NCI-H82 treated with DMSO at 0.1 percent for 48 hours (cell line): ENCODE data around the gene HTR2C.
"Not testable (repeated sequence)": the region's sequence is repeated elsewhere in the genome, so short reads cannot be mapped to it uniquely, and the experiment has no call there.

Experiments
- DNase-seq: peaks from one replicate; lab custom pipeline; 2025; ENCODE audit not compliant: unreplicated experiment; lab: John Stamatoyannopoulos, UW

The HTR2C gene

GRCh38 chrX:114710571-114710970, 126.7 kb downstream of the HTR2C start:
- DNase-seq: no peak

GRCh38 chrX:114712466-114712865, 128.6 kb downstream of the HTR2C start:
- no peak for DNase-seq

GRCh38 chrX:114715096-114715495, 131.2 kb downstream of the HTR2C start:
- DNase-seq: no peak

DNA sequence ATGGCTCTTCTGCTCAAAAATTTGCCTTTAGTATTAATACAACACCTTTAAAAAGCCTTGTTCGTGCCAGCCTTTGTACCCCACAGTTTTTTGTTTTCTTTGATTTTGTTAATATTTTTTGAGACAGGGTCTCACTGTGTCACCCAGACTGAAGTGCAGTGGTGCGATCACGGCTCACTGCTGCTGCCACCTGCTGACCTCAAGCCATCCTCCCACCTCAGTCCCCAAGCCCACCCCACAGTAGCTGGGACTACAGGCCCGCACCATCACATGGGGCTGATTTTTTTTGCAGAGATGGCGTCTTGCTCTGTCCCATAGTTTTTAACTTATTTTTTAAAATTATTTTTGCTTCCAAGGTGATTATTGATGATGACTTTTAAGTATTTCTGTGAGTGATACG, 134.0 kb downstream of the HTR2C start:
- no peak for DNase-seq

DNA sequence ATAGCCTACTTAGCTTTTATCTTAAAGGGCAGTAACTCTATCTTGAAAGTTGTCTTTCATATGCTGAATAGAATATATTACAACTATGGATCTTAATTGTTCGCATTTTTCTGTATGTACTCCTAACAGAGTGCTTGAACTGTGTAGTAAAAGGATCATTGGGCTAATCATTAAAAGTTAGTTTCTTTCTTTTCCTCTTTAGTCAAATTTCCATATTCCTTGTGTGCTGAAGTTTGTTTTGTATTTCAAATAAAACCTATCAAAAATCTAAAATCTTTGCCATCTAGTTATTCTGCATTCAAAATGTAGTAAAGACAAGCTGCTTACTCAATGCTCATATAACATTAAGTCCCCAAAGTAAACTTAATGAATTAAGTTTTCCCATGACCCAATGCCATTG, 182.7 kb downstream of the HTR2C start:
- no peak for DNase-seq

- no peak for DNase-seq
Measured at GRCh38 chrX:114774691-114775090, 190.8 kb downstream of the HTR2C start.

DNA sequence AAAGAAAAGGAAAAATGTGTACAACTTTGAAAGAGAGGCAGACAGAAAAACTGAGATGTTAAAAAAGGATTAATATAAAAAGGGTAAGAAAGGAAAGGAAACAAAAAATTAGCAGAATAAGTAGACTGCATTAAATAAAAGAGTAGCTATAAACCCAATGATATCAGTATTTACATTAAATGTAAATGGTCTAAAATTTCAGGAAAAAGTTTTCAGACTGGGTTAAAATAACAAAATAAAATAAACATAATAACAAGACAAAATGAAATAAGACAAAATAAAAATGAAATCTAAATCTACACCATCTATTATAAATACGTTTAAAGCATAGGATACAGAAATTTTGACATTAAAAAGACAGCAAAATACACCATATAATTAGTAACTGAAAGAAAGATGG, 199.0 kb downstream of the HTR2C start:
- DNase-seq: no peak

GRCh38 chrX:114787061-114787460, 203.2 kb downstream of the HTR2C start:
- DNase-seq: no peak

DNA sequence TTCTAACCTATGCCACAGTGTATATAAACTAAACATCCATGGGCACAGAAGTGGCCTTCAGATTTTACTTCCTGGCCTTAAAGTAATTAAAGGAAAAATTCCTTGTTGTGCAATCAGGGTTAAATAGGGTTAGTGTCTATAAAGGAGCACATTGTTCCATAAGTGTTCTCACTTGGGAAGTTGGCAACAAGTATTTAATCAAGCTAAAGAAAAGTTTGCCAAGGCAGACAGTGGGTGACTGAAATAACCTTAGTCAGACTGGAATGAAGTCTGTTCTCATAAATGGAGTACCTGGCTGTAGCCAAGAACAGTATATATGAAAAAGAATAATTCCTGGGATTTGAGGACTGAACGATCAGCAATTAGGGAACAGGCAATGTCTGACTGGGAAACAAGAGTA, 213.6 kb downstream of the HTR2C start:
- DNase-seq: no peak

- no peak for DNase-seq
Measured at GRCh38 chrX:114798907-114799306, 215.0 kb downstream of the HTR2C start.

- DNase-seq: no peak
Measured at GRCh38 chrX:114800719-114801118, 216.8 kb downstream of the HTR2C start.

DNA sequence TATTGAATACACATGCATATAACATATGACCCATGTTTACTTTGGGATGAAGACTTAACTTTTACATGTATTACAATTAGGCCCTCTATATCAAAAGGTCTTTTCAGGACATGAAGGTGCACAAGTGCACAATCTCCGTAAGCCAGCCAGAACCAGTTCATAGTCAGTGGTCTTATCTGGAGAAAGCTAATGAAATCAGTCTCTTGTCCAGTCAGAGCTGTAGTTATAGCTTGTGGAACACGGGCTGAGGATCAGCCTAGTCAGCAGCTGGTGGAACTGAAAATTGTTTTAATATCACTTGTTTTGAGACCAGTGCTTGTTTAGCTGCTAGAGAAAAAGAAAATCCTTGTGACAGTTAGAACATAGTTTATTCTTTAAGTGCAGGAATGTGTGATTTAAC, 235.6 kb downstream of the HTR2C start:
- no peak for DNase-seq

DNA sequence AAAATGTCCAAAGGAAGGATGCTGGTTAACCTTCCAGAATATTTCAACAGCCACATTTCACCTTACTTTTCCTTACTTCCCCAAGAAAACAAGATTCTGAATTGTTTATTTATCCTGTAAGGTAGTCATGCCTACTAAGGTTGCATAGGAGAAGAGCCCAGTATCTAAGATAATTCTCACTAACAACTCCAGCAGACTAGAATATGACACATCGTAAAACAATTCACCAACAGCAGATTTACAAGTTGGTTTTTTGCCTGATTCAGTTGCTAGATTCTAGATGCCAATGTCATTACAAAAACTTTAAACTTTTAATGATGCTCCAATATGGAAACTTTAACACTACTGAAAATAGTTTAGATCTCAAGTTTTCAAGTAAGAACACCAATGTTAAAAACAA, 257.2 kb downstream of the HTR2C start:
- no peak for DNase-seq

- no peak for DNase-seq
Measured at GRCh38 chrX:114842181-114842580, 258.3 kb downstream of the HTR2C start.

- no peak for DNase-seq
Measured at GRCh38 chrX:114889481-114889880, 305.6 kb downstream of the HTR2C start.

DNA sequence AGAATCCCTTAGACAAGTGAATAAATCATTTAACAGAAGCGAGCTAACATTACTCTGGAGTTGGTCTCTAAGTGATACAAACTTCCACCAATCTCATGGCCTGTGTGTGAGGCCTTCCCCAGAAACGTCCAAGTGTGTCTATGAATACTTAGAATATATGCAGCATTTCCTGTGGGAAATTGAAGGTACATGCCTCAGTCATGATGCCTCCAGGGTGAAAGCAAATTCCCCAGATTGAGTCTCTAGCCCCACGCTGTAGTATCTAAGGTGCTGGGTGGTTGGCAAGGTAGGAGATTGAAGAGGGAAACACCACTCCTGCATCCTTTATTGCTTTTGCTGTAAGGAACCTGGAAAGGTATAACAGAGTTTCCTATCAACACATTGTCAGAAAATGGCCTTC, 319.7 kb downstream of the HTR2C start:
- no peak for DNase-seq

DNA sequence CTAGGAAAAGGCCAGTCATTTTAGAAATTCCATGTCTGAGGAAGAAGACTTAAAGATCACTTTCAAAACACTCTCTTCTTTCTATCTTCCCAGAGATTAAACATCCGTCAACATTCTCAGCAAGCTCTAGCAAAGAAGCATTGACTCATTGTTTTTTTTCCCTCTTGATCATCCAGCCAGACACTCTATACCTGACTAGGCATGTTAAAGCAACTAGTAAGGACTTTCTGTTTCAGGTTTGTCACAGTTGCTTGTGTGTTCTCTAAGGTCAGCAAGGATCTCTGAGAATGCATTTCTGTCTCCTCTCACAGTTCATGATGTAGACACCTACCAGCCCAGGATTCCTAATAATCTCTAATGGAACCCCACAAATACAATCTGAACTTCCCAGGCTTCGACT, 321.4 kb downstream of the HTR2C start:
- no peak for DNase-seq

DNA sequence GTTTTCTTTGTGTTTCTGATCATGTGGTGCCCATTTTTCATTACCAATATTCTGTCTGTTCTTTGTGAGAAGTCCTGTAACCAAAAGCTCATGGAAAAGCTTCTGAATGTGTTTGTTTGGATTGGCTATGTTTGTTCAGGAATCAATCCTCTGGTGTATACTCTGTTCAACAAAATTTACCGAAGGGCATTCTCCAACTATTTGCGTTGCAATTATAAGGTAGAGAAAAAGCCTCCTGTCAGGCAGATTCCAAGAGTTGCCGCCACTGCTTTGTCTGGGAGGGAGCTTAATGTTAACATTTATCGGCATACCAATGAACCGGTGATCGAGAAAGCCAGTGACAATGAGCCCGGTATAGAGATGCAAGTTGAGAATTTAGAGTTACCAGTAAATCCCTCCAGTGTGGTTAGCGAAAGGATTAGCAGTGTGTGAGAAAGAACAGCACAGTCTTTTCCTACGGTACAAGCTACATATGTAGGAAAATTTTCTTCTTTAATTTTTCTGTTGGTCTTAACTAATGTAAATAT, 323.2 kb downstream of the HTR2C start:
- DNase-seq: no peak

- no peak for DNase-seq
Measured at GRCh38 chrX:114924423-114924822, 340.5 kb downstream of the HTR2C start.

DNA sequence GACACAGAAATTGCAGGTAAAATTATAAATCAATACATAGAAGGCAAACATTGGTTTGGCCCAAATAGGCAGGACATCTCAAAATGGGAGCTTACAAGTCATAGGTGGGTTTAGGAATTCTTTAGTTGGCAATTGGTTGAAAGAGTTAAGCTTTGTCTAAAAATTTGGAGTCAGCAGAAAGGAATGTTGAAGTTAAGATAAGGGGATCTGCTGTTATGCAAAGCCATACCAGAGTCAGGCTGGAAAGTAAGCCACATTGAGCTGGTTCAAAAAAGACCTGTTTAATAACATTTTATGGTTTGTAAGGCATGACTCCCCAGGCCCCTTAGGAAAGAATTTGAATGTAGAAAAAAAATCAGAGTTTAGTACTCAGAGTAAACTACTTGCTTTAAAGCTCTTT, 341.0 kb downstream of the HTR2C start:
- no peak for DNase-seq

- DNase-seq: no peak
Measured at GRCh38 chrX:114930227-114930626, 346.3 kb downstream of the HTR2C start.

GRCh38 chrX:114932550-114932949, 348.7 kb downstream of the HTR2C start:
- no peak for DNase-seq

- not testable (repeated sequence) for DNase-seq
Measured at GRCh38 chrX:114933291-114933690, 349.4 kb downstream of the HTR2C start.

- not testable (repeated sequence) for DNase-seq
Measured at GRCh38 chrX:114937090-114937489, 353.2 kb downstream of the HTR2C start.
